AML-193 (cell line): Measurements from ENCODE around the gene SNCB.

ENCODE experiments used
- DNase-seq, 2 experiments: peaks; one replicate each; lab custom pipeline; 2025; lab: John Stamatoyannopoulos, UW

SNCB gene

GRCh38 chr5:176574297-176574591, 56.1 kb downstream of the SNCB start:
- no peak for DNase-seq

- peak; percentile 29 to 39 for DNase-seq
Observed at GRCh38 chr5:176573564-176574296, 56.6 kb downstream of the SNCB start.
